OCI-LY3 (cell line): ENCODE results near the gene FPGS.

ENCODE experiments used
- EZH2phosphoT487 ChIP-seq: fragments of 200-600 bp; shearing (Covaris generic); IDR thresholded peaks from 2 replicates; pipeline ENCODE4 v1.6.1; 2018; ENCODE audit warnings: antibody characterized with exemption, mixed run types, low read depth
- TF ChIP-seq, protein P1 (sequence below): fragments of 200-600, 300-600 bp; sonication (generic); IDR thresholded peaks from 2 replicates; pipeline ENCODE4 v1.5.1; 2014; ENCODE audit warnings: antibody characterized with exemption, low read length, low read depth

DNA sequence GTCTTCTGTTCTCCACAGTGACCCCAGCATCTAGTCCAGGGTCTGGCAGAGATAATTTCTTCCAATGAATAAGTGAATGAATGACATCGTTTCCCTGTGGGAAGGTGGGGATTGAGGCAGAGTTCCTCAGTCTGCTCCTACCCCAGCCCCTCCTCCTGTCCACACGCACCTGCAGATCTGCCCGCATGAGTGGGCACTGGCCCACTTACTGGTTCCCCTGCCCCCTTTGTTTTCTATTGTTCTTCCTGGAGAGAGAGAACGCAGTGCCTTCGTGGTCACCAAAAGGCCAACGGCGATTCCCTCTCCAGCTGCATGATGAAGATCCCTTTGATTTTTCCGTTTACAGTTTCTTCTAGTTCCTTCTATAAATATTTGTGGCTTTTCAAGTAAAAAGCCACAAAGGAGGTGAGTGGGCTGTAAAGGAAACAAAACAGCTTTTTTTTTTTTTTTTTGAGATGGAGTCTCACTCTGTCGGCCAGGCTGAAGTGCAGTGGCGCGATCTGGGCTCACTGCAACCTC lies 5.8 kb upstream of the FPGS start:
- TF ChIP-seq EZH2phosphoT487 = no peak
- TF ChIP-seq, protein P1, sequence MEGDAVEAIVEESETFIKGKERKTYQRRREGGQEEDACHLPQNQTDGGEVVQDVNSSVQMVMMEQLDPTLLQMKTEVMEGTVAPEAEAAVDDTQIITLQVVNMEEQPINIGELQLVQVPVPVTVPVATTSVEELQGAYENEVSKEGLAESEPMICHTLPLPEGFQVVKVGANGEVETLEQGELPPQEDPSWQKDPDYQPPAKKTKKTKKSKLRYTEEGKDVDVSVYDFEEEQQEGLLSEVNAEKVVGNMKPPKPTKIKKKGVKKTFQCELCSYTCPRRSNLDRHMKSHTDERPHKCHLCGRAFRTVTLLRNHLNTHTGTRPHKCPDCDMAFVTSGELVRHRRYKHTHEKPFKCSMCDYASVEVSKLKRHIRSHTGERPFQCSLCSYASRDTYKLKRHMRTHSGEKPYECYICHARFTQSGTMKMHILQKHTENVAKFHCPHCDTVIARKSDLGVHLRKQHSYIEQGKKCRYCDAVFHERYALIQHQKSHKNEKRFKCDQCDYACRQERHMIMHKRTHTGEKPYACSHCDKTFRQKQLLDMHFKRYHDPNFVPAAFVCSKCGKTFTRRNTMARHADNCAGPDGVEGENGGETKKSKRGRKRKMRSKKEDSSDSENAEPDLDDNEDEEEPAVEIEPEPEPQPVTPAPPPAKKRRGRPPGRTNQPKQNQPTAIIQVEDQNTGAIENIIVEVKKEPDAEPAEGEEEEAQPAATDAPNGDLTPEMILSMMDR = no peak
